Measurements from ENCODE around the gene ANKFY1. TPM values are rescaled to one million over a fixed set of nuclear protein-coding genes. Genes with fewer than 3 reads are reported as not detected.

Gene ANKFY1
- total and polyA plus RNA-seq, 9 of the 15 experiments (the other 6 are each of a cell fraction or from before 2014, with no cell fraction given), result 4.3 to 25.6 (median 12.2) TPM

- no peak for TF ChIP-seq MGA (IDR thresholded peaks at IDR 0.05)
Measured at GRCh38 chr17:4219241-4219640, 44.5 kb downstream of the ANKFY1 start (continued).

Measured in K562 (cell line).